Hematopoietic multipotent progenitor cell (in vitro differentiated cells): ENCODE data around the gene CD82. TPM values are rescaled to one million over a fixed set of nuclear protein-coding genes. Genes with fewer than 3 reads are reported as not detected.
"Not testable (repeated sequence)": the region's sequence is repeated elsewhere in the genome, so short reads cannot be mapped to it uniquely, and the experiment has no call there.

ENCODE experiments used
- DNase-seq, 3 donors: peaks; one replicate each; pipeline ENCODE4 v3.0.0-alpha.2; 2011 to 2015; ENCODE audit warnings: low read depth in 2 of 3, low spot score in 2 of 3
- small RNA-seq: library from RNA; depleted of rRNA; stranded (forward); fragments of <200 nt; gene quantifications from one replicate; pipeline ENCODE3, GENCODE V24; 2012
- total RNA-seq: library from RNA; depleted of rRNA; stranded (reverse); fragments of >200 nt; gene quantifications from one replicate; pipeline ENCODE4 v1.2.3, GENCODE V29; 2012

Gene CD82
- total RNA-seq, 1 donor, result 326 TPM

DNA sequence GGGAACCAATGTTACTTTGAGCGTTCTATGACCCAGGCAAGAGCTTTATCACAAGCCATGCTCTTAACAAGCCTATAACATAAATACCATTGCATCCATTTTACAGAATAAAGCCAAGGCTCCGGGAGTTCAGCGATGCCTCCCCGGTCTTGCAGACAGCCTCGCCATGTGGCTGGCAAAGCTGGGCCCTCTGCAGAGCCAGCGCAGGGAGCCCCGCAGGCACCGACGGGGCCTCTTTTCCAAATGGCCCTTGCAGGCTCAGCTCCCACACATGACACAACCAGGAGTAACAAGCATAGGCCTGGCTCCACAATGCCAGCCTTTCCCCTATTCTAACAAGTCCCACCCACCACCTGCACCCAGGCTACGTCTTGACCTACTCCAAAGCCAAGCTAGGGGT, 89.1 kb downstream of the CD82 start:
- no peak for DNase-seq

DNA sequence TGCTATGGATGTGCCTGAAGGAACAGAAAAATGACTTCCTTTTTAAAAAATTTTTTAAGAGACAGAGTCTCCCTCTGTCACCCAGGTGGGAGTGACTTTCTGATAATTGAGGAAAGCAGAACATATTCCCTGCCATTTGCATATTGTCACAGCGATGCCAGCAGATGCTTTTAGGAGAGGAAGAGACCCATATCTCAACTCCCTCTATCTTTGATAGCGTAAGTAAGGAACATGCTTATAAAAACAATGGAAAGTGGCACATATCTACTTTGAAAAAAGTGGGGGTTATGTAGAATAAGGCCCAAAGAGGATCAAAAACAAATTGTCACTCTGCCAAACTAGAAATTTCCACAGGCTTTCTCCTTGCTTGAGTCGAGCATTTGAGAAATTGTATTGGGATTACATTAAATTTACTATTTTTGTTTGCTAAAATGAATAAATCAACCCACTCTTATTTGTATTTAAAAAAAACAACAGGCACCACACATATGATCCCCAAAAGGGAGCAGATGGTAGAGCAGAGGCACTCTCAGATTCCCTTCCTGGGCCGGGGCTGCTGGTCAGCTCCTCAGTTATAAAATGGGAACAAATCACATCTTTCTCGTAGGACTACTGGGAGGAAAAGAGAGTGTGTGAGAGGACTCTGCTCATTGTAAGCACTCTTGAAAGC, 92.5 kb downstream of the CD82 start:
- no peak for DNase-seq

DNA sequence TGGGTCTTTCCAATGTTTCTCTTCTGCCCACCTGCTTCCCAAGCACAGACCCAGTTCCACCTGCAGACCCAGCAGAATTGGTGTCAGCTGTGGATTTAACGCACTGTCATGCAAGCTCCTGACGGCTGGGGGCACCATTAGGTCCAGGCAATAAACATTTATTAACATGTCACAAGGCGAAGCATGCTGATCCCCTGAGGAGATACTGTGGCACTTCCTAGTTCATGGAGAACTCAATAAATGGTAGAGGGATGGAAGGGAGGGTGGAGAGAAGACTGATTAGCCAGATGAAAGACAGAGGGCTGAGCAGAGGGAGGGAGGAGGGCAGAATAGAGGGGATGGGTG, 93.0 kb downstream of the CD82 start:
- peak in 1 of 3 donors; percentile 14 for DNase-seq

DNA sequence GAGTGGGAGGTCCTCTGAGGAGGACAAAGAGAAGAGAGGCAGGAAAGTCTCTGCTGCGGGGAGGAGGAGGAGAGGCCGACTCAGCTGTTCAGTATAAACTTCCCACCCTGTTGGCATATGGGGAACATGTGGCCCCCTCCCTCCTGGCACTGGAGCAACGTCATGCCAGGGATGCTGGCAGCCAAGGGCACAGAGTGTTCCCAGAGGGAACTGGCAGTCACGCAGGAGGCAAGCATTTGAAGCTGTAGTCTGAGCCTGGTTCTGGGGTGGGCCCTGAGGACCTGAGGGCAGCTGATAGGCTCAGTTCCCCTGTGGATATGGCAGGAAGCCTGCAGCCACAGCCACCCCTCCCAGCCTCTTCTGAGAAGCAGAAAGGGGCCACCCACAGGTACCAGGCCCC, 94.2 kb downstream of the CD82 start:
- DNase-seq, result no peak

DNA sequence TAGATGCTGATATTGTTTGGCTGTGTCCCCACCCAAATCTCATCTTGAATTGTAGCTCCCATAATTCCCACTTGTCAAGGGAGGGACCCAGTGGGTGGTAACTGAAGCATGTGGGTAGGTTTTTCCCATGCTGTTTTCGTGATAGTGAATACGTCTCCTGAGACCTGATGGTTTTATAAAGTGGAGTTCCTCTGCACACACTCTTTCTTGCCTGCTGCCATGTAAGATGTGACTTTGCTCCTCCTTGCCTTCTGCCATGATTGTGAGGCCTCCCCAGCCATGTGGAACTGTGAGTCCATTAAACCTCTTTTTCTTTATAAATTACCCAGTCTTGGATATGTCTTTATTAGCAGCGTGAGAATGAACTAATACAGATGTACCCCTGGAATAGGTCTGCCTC, 95.1 kb downstream of the CD82 start:
- DNase-seq, result not testable (repeated sequence)

DNA sequence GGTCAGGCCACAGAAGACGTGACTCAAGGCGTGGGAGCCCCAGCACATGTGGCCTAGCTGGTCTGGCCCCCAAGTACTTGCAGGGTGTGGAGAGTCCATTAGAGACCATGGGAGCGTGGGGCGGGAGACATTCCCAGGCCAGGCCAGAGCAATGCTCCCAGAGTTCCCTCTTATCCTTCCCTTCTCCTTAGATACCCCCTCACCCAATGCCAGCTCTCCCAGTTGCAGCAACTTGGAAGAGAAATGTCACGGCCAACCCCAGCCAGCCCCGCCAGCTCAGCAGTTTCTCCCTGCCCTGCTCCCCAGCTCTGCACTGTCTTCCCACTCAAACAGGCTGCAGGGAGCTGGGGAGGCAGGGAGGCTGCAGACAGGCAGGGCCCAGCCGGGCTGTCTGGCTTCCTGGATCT, 95.9 kb downstream of the CD82 start:
- DNase-seq, result no peak

Small RNA genes lying within 50 kb of the gene (small RNA-seq; reads per million reads assigned to genes)
- not detected for gene AC104010.1

Other genes starting within 250 kb of the CD82 start
- 0.54 TPM for gene TSPAN18, start 161.3 kb downstream of the CD82 start, total RNA-seq